NOMO-1 (cell line): Measurements from ENCODE around the gene CAMTA1.
A peak's percentile ranks its signal among the peaks of the same experiment; 100 is the strongest.

Experiments
- DNase-seq, 2 experiments: peaks; one replicate each; lab custom pipeline; 2025; ENCODE audit not compliant: unreplicated experiment in 2 of 2; lab: John Stamatoyannopoulos, UW

The CAMTA1 gene

GRCh38 chr1:6779089-6779805 is 6.0 kb upstream of the CAMTA1 start:
- DNase-seq, result no peak

GRCh38 chr1:6782151-6782550 is 3.1 kb upstream of the CAMTA1 start:
- DNase-seq, result no peak

- no peak for DNase-seq
Measured at GRCh38 chr1:6783221-6783620, 2.0 kb upstream of the CAMTA1 start.

- DNase-seq, result peak; percentile 38 to 40
Measured at GRCh38 chr1:6783936-6784559, 1.2 kb upstream of the CAMTA1 start.

GRCh38 chr1:6784560-6785317 is 515 bp upstream of the CAMTA1 start:
- peak; percentile 96 to 99 for DNase-seq

GRCh38 chr1:6785728-6786505 is 663 bp downstream of the CAMTA1 start:
- no peak for DNase-seq

- no peak for DNase-seq
Measured at GRCh38 chr1:6788946-6789345, 3.7 kb downstream of the CAMTA1 start.

- no peak for DNase-seq
Measured at GRCh38 chr1:6790146-6790545, 4.9 kb downstream of the CAMTA1 start.

- peak in 1 of 2 experiments; percentile 12 for DNase-seq
Measured at GRCh38 chr1:6794164-6794563, 8.9 kb downstream of the CAMTA1 start.

- DNase-seq, result no peak
Measured at GRCh38 chr1:6795203-6795602, 9.9 kb downstream of the CAMTA1 start.

GRCh38 chr1:6795661-6796060 is 10.4 kb downstream of the CAMTA1 start:
- DNase-seq, result no peak

- DNase-seq, result no peak
Measured at GRCh38 chr1:6796095-6796494, 10.8 kb downstream of the CAMTA1 start.

- DNase-seq, result no peak
Measured at GRCh38 chr1:6799499-6799898, 14.2 kb downstream of the CAMTA1 start.

- peak in 1 of 2 experiments; percentile 4 for DNase-seq
Measured at GRCh38 chr1:6800745-6801144, 15.5 kb downstream of the CAMTA1 start.

- DNase-seq, result no peak
Measured at GRCh38 chr1:6801199-6801598, 15.9 kb downstream of the CAMTA1 start.

GRCh38 chr1:6801966-6802365 is 16.7 kb downstream of the CAMTA1 start:
- DNase-seq, result no peak

GRCh38 chr1:6802454-6802853 is 17.2 kb downstream of the CAMTA1 start:
- no peak for DNase-seq

GRCh38 chr1:6802893-6803292 is 17.6 kb downstream of the CAMTA1 start:
- no peak for DNase-seq

- no peak for DNase-seq
Measured at GRCh38 chr1:6803357-6803756, 18.1 kb downstream of the CAMTA1 start.

GRCh38 chr1:6805004-6805416 is 19.8 kb downstream of the CAMTA1 start:
- no peak for DNase-seq

GRCh38 chr1:6807782-6808181 is 22.5 kb downstream of the CAMTA1 start:
- DNase-seq, result no peak
